H1 (cell line): ENCODE measurements around the gene GADL1. TPM values are rescaled to one million over a fixed set of nuclear protein-coding genes. Genes with fewer than 3 reads are reported as not detected.

Experiments used
- CTCF ChIA-PET: fragments of 300-600 bp; sonication (Branson Sonifier 250); formaldehyde crosslinking; loops from one replicate; lab custom pipeline; 2021; ENCODE audit not compliant: partially characterized antibody; lab: Charles Lee
- POLR2A ChIA-PET: fragments of 300-600 bp; sonication (Branson Sonifier 250); formaldehyde crosslinking; loops from one replicate; lab custom pipeline; 2021; ENCODE audit warnings: inconsistent platforms; ENCODE audit not compliant: partially characterized antibody; lab: Charles Lee
- DNase-seq, 2 experiments: peaks; one replicate each; pipeline versions ENCODE4 v3.0.0 to v3.0.0-alpha.2; 2010 to 2022; ENCODE audit warnings: low spot score in 2 of 2, low read depth in 1 of 2, mixed read lengths in 1 of 2
- FAIRE-seq: peaks from 2 replicates; lab custom pipeline; 2011; peaks lifted over from hg19 to GRCh38; lab: Jason Lieb, UNC
- H2AFZ ChIP-seq: 2 replicates; pipeline ENCODE4 v1.8.1; 2012; ENCODE audit warnings: low read length, inconsistent platforms
- H2AK5ac ChIP-seq: 2 replicates; pipeline ENCODE4 v1.6.1; 2013; ENCODE audit warnings: low read depth, low read length
- H2BK120ac ChIP-seq: replicated peaks from 2 replicates; pipeline ENCODE3; 2013; ENCODE audit warnings: low read depth, low read length, inconsistent platforms
- H2BK12ac ChIP-seq: 2 replicates; pipeline ENCODE4 v1.6.1; 2013; ENCODE audit warnings: low read depth, low read length
- H2BK15ac ChIP-seq: 2 replicates; pipeline ENCODE4 v1.6.1; 2013; ENCODE audit warnings: low read length
- H2BK20ac ChIP-seq: 2 replicates; pipeline ENCODE4 v1.6.1; 2013; ENCODE audit warnings: low read length
- H2BK5ac ChIP-seq: 2 replicates; pipeline ENCODE4 v1.6.1; 2013; ENCODE audit warnings: low read depth, low read length
- H3K14ac ChIP-seq: 2 replicates; pipeline ENCODE4 v1.6.1; 2013; ENCODE audit warnings: inconsistent platforms; ENCODE audit not compliant: insufficient read length
- H3K18ac ChIP-seq: 2 replicates; pipeline ENCODE4 v1.6.1; 2013; ENCODE audit warnings: low read length; ENCODE audit errors: extremely low read depth
- H3K23ac ChIP-seq: 2 replicates; pipeline ENCODE4 v1.6.1; 2013; ENCODE audit warnings: inconsistent platforms; ENCODE audit not compliant: insufficient read length
- H3K23me2 ChIP-seq: 2 replicates; pipeline ENCODE4 v1.6.1; 2013; ENCODE audit warnings: low read depth, low read length
- H3K27ac ChIP-seq: 2 replicates; pipeline ENCODE4 v1.6.1; 2011; ENCODE audit warnings: low read depth, low read length, inconsistent platforms
- H3K27me3 ChIP-seq, 4 experiments: replicated peaks in 1 of 4; 1 replicate in 1 of 4; 2 replicates in 3 of 4; pipeline versions ENCODE4 v1.6.1 to v1.8.1; 2011 to 2013; ENCODE audit warnings: low read length in 3 of 4, mild to moderate bottlenecking in 3 of 4, inconsistent platforms in 2 of 4, mixed read lengths in 2 of 4, moderate library complexity in 1 of 4; ENCODE audit not compliant: control insufficient read depth in 3 of 4, insufficient read depth in 3 of 4; ENCODE audit errors: extremely low read depth in 1 of 4
- H3K36me3 ChIP-seq, 4 experiments: 2 replicates each; pipeline versions ENCODE4 v1.6.1 to v1.8.1; 2011 to 2013; ENCODE audit warnings: mild to moderate bottlenecking in 4 of 4, low read length in 3 of 4, moderate library complexity in 2 of 4, control low read depth in 1 of 4, inconsistent platforms in 1 of 4; ENCODE audit not compliant: insufficient read depth in 4 of 4, control insufficient read depth in 2 of 4
- H3K4ac ChIP-seq: replicated peaks from 2 replicates; pipeline ENCODE3; 2013; ENCODE audit warnings: low read length, low read depth, mixed read lengths, inconsistent platforms; ENCODE audit not compliant: insufficient read length
- H3K4me1 ChIP-seq, 4 experiments: replicated peaks in 1 of 4; 1 replicate in 1 of 4; 2 replicates in 3 of 4; pipeline versions ENCODE4 v1.6.1 to v1.8.1; 2011 to 2013; ENCODE audit warnings: low read length in 3 of 4, inconsistent platforms in 2 of 4, mixed read lengths in 1 of 4; ENCODE audit not compliant: insufficient read depth in 4 of 4, control insufficient read depth in 3 of 4
- H3K4me2 ChIP-seq, 2 experiments: 2 replicates each; pipeline versions ENCODE4 v1.6.1 to v1.8.1; 2011 to 2013; ENCODE audit warnings: low read depth in 2 of 2, low read length in 2 of 2, control low read depth in 1 of 2, inconsistent platforms in 1 of 2, mild to moderate bottlenecking in 1 of 2; ENCODE audit not compliant: insufficient read depth in 1 of 2
- H3K4me3 ChIP-seq, 4 experiments: fragments of 200-600, 300-600 bp in 1 of 4; sonication (generic), shearing (Covaris generic), sonication (Bioruptor Twin) in 1 of 4; 2 replicates each; pipeline versions ENCODE4 v1.5.1 to v1.8.1; 2011 to 2016; ENCODE audit warnings: low read length in 4 of 4, low read depth in 3 of 4, control low read depth in 2 of 4, inconsistent platforms in 2 of 4, mild to moderate bottlenecking in 2 of 4, mixed read lengths in 1 of 4, moderate library complexity in 1 of 4; ENCODE audit not compliant: insufficient read depth in 2 of 4; ENCODE audit errors: extremely low read depth in 1 of 4
- H3K56ac ChIP-seq: replicated peaks from 2 replicates; pipeline ENCODE3; 2013; ENCODE audit warnings: low read depth, mild to moderate bottlenecking, mixed read lengths, low read length, inconsistent platforms; ENCODE audit not compliant: insufficient read length
- H3K79me1 ChIP-seq: 2 replicates; pipeline ENCODE4 v1.6.1; 2013; ENCODE audit warnings: low read depth, low read length, control low read depth
- H3K79me2 ChIP-seq, 2 experiments: 2 replicates each; pipeline versions ENCODE4 v1.6.1 to v1.8.1; 2012 to 2013; ENCODE audit warnings: low read length in 2 of 2, mild to moderate bottlenecking in 2 of 2, inconsistent platforms in 1 of 2; ENCODE audit not compliant: insufficient read depth in 2 of 2, control insufficient read depth in 1 of 2
- H3K9ac ChIP-seq, 4 experiments: replicated peaks in 1 of 4; 1 replicate in 1 of 4; 2 replicates in 3 of 4; pipeline versions ENCODE4 v1.6.1 to v1.8.1; 2011 to 2013; ENCODE audit warnings: low read depth in 3 of 4, low read length in 3 of 4, control low read depth in 2 of 4, mild to moderate bottlenecking in 2 of 4, moderate library complexity in 2 of 4, inconsistent platforms in 1 of 4; ENCODE audit errors: extremely low read depth in 1 of 4
- H3K9me3 ChIP-seq, 2 experiments: 2 replicates each; pipeline versions ENCODE4 v1.6.1 to v1.8.1; 2012 to 2013; ENCODE audit warnings: mild to moderate bottlenecking in 2 of 2, moderate library complexity in 2 of 2, control low read depth in 1 of 2, inconsistent platforms in 1 of 2, low read depth in 1 of 2, low read length in 1 of 2, mixed read lengths in 1 of 2; ENCODE audit not compliant: insufficient read depth in 2 of 2
- H4K20me1 ChIP-seq, 2 experiments: replicated peaks in 1 of 2; 2 replicates each; pipeline versions ENCODE3 to v1.8.1; 2011 to 2013; ENCODE audit warnings: inconsistent platforms in 2 of 2, low read length in 2 of 2, mild to moderate bottlenecking in 1 of 2; ENCODE audit not compliant: insufficient read depth in 2 of 2, control insufficient read depth in 1 of 2
- H4K5ac ChIP-seq: 2 replicates; pipeline ENCODE4 v1.6.1; 2013; ENCODE audit warnings: low read length, low read depth, mixed read lengths, inconsistent platforms; ENCODE audit not compliant: insufficient read length
- H4K8ac ChIP-seq: 2 replicates; pipeline ENCODE4 v1.8.0; 2013; ENCODE audit warnings: mild to moderate bottlenecking, moderate library complexity, low read length, inconsistent platforms; ENCODE audit not compliant: insufficient read depth; ENCODE audit errors: extremely low read depth
- H4K91ac ChIP-seq: replicated peaks from 2 replicates; pipeline ENCODE3; 2013; ENCODE audit warnings: low read length, mixed read lengths, inconsistent platforms; ENCODE audit not compliant: insufficient read length
- SP1 ChIP-seq: IDR thresholded peaks from 2 replicates; pipeline ENCODE4 v1.6.1; 2011; ENCODE audit warnings: low read depth, low read length
- WGBS, 2 experiments: shearing (Covaris generic) in 1 of 2; methylation state at CpG; one replicate each; pipeline versions ENCODE4 v1.1.6 to v1.1.7; 2013 to 2015; ENCODE audit warnings: low lambda C conversion rate in 2 of 2, mixed read lengths in 2 of 2, inconsistent platforms in 1 of 2, low coverage in 1 of 2, missing lambda C conversion rate in 1 of 2; ENCODE audit not compliant: insufficient replicate concordance in 2 of 2, insufficient coverage in 1 of 2, insufficient read length in 1 of 2; ENCODE audit errors: extremely low coverage in 1 of 2, missing lambda C conversion rate in 1 of 2; 5-methylcytosine and 5-hydroxymethylcytosine counted together
- polyA plus RNA-seq, 7 experiments: library from polyadenylated mRNA; depleted of rRNA in 3 of 7; stranded (reverse) in 5 of 7; unstranded in 2 of 7; fragments of >200 nt in 5 of 7; fragments of 200-250 nt in 2 of 7; gene quantifications; 1 replicate in 5 of 7; 2 replicates in 1 of 7; 4 replicates in 1 of 7; pipeline versions ENCODE4 v1.2.1 to v1.2.3, GENCODE V29; 2011 to 2013; ENCODE audit warnings: missing spikeins in 2 of 7, mixed read lengths in 2 of 7
- total RNA-seq: library from RNA; stranded (reverse); fragmentation: NEBNext Ultra II Directional; extraction: Animal tissue kit (Norgen Biotek cat#: 25700); gene quantifications from 2 replicates; pipeline ENCODE4 v1.2.1, GENCODE V29; 2021

Gene GADL1
- total and polyA plus RNA-seq, 2 of the 8 experiments (the other 6 are each of a cell fraction or from before 2014, with no cell fraction given), result 0.03 to 0.30 TPM

- H3K23ac ChIP-seq, result no peak overlapping the region
- H3K27me3 ChIP-seq, result no peaks in the 10 kb centered on the region
- H4K20me1 ChIP-seq, result no peaks in the 10 kb centered on the region
- DNase-seq, result no peak
- H2BK12ac ChIP-seq, result no peak overlapping the region
- no peak overlapping the region for H3K18ac ChIP-seq
- no peak overlapping the region for H3K9ac ChIP-seq
- no peak overlapping the region for H3K4me3 ChIP-seq
- CTCF ChIA-PET, result interaction anchor here (0.6 to 4.3 kb wide), 13 partner anchors 10 to 653 kb away, joined by 3 to 52 read pairs (median 3); no protein-coding TSS in a partner anchor
- no peaks in the 10 kb centered on the region for H3K4me1 ChIP-seq
- no peaks in the 10 kb centered on the region for H3K9me3 ChIP-seq
- H2BK5ac ChIP-seq, result no peak overlapping the region
- H3K14ac ChIP-seq, result no peak overlapping the region
- H4K8ac ChIP-seq, result no peak overlapping the region
- H2BK15ac ChIP-seq, result no peak overlapping the region
- no peaks in the 10 kb centered on the region for H3K23me2 ChIP-seq
- no peak for TF ChIP-seq SP1
- TF ChIP-seq, all 59 proteins: peak for 0
- no peak overlapping the region for H2BK20ac ChIP-seq
- POLR2A ChIA-PET, result interaction anchor here (0.5 kb wide), 1 partner anchor 53 kb away, joined by 3 read pairs; no protein-coding TSS in a partner anchor
- no peaks in the 10 kb centered on the region for H3K36me3 ChIP-seq
- no peak for FAIRE-seq
- no peak overlapping the region for H2AFZ ChIP-seq
- H2BK120ac ChIP-seq, result no peak overlapping the region
- no peak overlapping the region for H3K56ac ChIP-seq
- no peak overlapping the region for H3K4me2 ChIP-seq
- no peak overlapping the region for H4K5ac ChIP-seq
- H3K79me2 ChIP-seq, result no peaks in the 10 kb centered on the region
- H3K79me1 ChIP-seq, result no peaks in the 10 kb centered on the region
- H2AK5ac ChIP-seq, result no peak overlapping the region
- H3K4ac ChIP-seq, result no peak overlapping the region
- H3K27ac ChIP-seq, result no peak overlapping the region
- WGBS, 2 experiments, result 94% methylated on average over 1 of the region's 1 CpG; no CpG with 5 or more reads in 1 of the 2 experiments
- H4K91ac ChIP-seq, result no peak overlapping the region
Observed at GRCh38 chr3:30768046-30768445, 126.4 kb downstream of the GADL1 start.
